Osteoblast (primary cell): Measurements from ENCODE around the gene CNTN5. TPM values are rescaled to one million over a fixed set of nuclear protein-coding genes. Genes with fewer than 3 reads are reported as not detected.

Experiments
- DNase-seq: peaks from one replicate; pipeline ENCODE4 v3.0.0; 2011; ENCODE audit warnings: low spot score, mixed read lengths; ENCODE audit not compliant: insufficient read length; ENCODE audit errors: missing footprints
- H2AFZ ChIP-seq: 2 replicates; pipeline ENCODE4 v1.6.0; 2011; ENCODE audit warnings: mild to moderate bottlenecking, low read length
- H3K27ac ChIP-seq: 2 replicates; pipeline ENCODE4 v1.5.1; 2011; ENCODE audit warnings: mild to moderate bottlenecking, low read depth, low read length, moderate library complexity
- H3K27me3 ChIP-seq: 2 replicates; pipeline ENCODE4 v1.6.0; 2012; ENCODE audit warnings: mild to moderate bottlenecking, control low read depth, inconsistent platforms, low read length, moderate library complexity; ENCODE audit not compliant: insufficient read depth
- H3K36me3 ChIP-seq: 2 replicates; pipeline ENCODE4 v1.5.1; 2011; ENCODE audit warnings: mild to moderate bottlenecking, low read length, control low read depth, moderate library complexity; ENCODE audit not compliant: insufficient read depth
- H3K4me1 ChIP-seq: 2 replicates; pipeline ENCODE4 v1.5.1; 2011; ENCODE audit warnings: mild to moderate bottlenecking, low read length, control low read depth, moderate library complexity; ENCODE audit not compliant: insufficient read depth
- H3K4me2 ChIP-seq: 2 replicates; pipeline ENCODE4 v1.6.0; 2011; ENCODE audit warnings: mild to moderate bottlenecking, low read length; ENCODE audit not compliant: insufficient read depth
- H3K4me3 ChIP-seq: fragments of 200-600 bp; sonication (generic); 3 replicates; pipeline ENCODE4 v1.5.1; 2012; ENCODE audit warnings: mild to moderate bottlenecking, low read length, inconsistent platforms; ENCODE audit not compliant: insufficient read depth
- H3K79me2 ChIP-seq: 2 replicates; pipeline ENCODE4 v1.6.0; 2012; ENCODE audit warnings: mild to moderate bottlenecking, low read length, control low read depth, inconsistent platforms; ENCODE audit not compliant: insufficient read depth
- H3K9me3 ChIP-seq: 2 replicates; pipeline ENCODE4 v1.5.1; 2011; ENCODE audit warnings: low read depth, low read length, control low read depth
- H4K20me1 ChIP-seq: 2 replicates; pipeline ENCODE4 v1.6.0; 2012; ENCODE audit warnings: mild to moderate bottlenecking, low read length, control low read depth; ENCODE audit not compliant: insufficient read depth
- CTCF ChIP-seq: IDR thresholded peaks from 2 replicates; pipeline ENCODE4 v1.5.1; 2011; ENCODE audit warnings: mild to moderate bottlenecking, low read depth, low read length, moderate library complexity; ENCODE audit errors: extremely low read depth
- total RNA-seq: library from RNA; depleted of rRNA; stranded (reverse); fragments of >200 nt; gene quantifications from 2 replicates; pipeline ENCODE4 v1.2.3, GENCODE V29; 2012

CNTN5 gene
- total RNA-seq, 1 donor: not detected

DNA sequence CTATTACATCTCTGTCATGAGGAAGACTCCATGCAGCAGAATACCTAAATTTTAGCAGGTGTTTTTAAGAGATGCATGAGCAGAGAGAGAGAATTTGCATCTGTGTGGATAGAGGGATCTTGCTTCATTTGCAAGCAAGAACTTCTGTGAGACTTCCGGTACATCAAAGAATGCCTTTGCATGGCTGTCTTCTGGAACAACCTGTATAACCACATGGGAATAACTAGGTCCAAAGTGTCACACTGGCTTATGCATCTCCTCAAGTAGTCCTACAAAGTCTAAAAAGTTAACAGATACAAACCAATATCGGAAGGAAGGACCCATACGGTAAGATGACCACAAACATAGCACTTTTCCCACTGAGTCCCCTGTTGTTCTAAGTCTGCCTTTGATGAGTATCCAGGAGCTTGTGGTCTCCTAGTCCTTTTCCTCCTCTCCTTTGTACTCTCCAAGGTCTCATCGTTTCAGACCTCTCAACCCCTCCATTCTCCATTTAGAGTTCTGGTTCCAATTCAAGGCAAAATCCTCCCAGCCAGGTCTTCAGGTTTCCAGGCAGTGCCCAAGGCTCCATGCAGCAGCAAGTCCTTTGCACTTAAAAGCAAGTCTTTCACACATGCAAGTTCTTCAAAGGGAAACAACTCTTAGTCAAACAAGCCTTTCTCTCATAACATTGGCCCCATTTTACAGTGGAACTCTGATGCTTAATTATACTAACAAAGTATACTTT lies 1084.7 kb downstream of the CNTN5 start:
- Histone ChIP-seq H2AFZ (no peak overlapping the region), H3K36me3 (no peaks in the 10 kb centered on the region), H4K20me1 (no peaks in the 10 kb centered on the region), H3K9me3 (no peaks in the 10 kb centered on the region), H3K27ac (no peak overlapping the region), H3K4me3 (no peak overlapping the region), H3K4me2 (no peak overlapping the region), H3K79me2 (no peaks in the 10 kb centered on the region), H3K4me1 (no peaks in the 10 kb centered on the region), H3K27me3 (no peaks in the 10 kb centered on the region)
- no peak for DNase-seq
- no peak for TF ChIP-seq CTCF

GRCh38 chr11:100105982-100106358 lies 1085.2 kb downstream of the CNTN5 start:
- DNase-seq: no peak
- H3K79me2 ChIP-seq: no peaks in the 10 kb centered on the region
- no peak overlapping the region for H3K4me3 ChIP-seq
- no peak overlapping the region for H2AFZ ChIP-seq
- no peaks in the 10 kb centered on the region for H3K36me3 ChIP-seq
- no peak overlapping the region for H3K27ac ChIP-seq
- no peaks in the 10 kb centered on the region for H3K4me1 ChIP-seq
- H4K20me1 ChIP-seq: no peaks in the 10 kb centered on the region
- no peak overlapping the region for H3K4me2 ChIP-seq
- no peaks in the 10 kb centered on the region for H3K27me3 ChIP-seq
- TF ChIP-seq CTCF: no peak
- no peaks in the 10 kb centered on the region for H3K9me3 ChIP-seq

GRCh38 chr11:100119176-100119575 lies 1098.4 kb downstream of the CNTN5 start:
- Histone ChIP-seq H3K79me2 (no peaks in the 10 kb centered on the region), H3K36me3 (no peaks in the 10 kb centered on the region), H3K9me3 (peaks cover 6% of the 10 kb centered on the region), H3K27me3 (no peaks in the 10 kb centered on the region), H3K27ac (no peak overlapping the region), H3K4me2 (no peak overlapping the region), H3K4me3 (no peak overlapping the region), H2AFZ (no peak overlapping the region), H3K4me1 (no peaks in the 10 kb centered on the region), H4K20me1 (no peaks in the 10 kb centered on the region)
- no peak for DNase-seq
- TF ChIP-seq CTCF: no peak

- H3K27me3 ChIP-seq: no peaks in the 10 kb centered on the region
- no peaks in the 10 kb centered on the region for H3K79me2 ChIP-seq
- H3K36me3 ChIP-seq: no peaks in the 10 kb centered on the region
- H4K20me1 ChIP-seq: no peaks in the 10 kb centered on the region
- no peak for DNase-seq
- H3K4me3 ChIP-seq: no peak overlapping the region
- TF ChIP-seq CTCF: no peak
- no peak overlapping the region for H3K4me2 ChIP-seq
- H3K4me1 ChIP-seq: no peaks in the 10 kb centered on the region
- no peak overlapping the region for H3K27ac ChIP-seq
- H2AFZ ChIP-seq: no peak overlapping the region
- H3K9me3 ChIP-seq: peaks cover 7% of the 10 kb centered on the region
These were observed 1112.4 kb downstream of the CNTN5 start for GRCh38 chr11:100133114-100133513.
